Hematopoietic multipotent progenitor cell treated with erythropoietin and hydrocortisone succinate and interleukin-3 and kit ligand, for 4 days (in vitro differentiated cells): ENCODE data around the gene SPP1.
"Not testable (repeated sequence)": the region's sequence is repeated elsewhere in the genome, so short reads cannot be mapped to it uniquely, and the experiment has no call there.

ENCODE experiments used
- DNase-seq: peaks from one replicate; pipeline ENCODE4 v3.0.0-alpha.2; 2015

Gene SPP1

GRCh38 chr4:87975466-87975865 lies at the start of gene SPP1:
Gene SPP1 (plus strand): TSS chr4:87975714. CDS start chr4:87976896, 1,182 bp downstream.
- peak; percentile 89 for DNase-seq

DNA sequence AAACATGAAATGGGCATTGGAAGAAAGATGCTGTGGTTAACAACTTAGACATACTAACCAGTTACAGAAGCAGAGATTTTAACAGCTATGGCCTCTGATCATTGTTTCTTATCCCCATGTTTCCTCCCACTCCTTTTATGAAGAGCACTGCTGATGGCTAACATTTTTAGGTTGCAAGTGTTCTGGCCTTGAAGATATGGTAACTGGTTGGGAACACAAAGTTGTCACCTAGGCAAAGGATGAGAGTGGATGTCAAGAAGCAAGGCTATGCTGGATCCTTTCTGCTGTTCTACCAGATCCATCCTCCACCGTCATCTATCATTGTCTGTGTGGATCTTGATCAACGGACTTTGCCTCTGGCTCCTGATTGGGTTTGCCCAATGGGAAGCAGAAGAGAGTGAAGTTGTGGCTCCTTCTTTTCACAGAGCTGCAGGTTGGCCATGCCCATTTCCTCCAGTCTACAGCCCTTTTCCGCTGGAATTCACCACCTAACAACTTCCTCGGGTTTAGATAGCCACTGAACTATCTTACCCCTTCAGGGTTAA lies 48.9 kb upstream of the SPP1 start:
- DNase-seq = no peak

- no peak for DNase-seq
These were observed 44.9 kb upstream of the SPP1 start for GRCh38 chr4:87930629-87931028.

GRCh38 chr4:87931932-87932331 lies 43.6 kb upstream of the SPP1 start:
- DNase-seq = no peak

DNA sequence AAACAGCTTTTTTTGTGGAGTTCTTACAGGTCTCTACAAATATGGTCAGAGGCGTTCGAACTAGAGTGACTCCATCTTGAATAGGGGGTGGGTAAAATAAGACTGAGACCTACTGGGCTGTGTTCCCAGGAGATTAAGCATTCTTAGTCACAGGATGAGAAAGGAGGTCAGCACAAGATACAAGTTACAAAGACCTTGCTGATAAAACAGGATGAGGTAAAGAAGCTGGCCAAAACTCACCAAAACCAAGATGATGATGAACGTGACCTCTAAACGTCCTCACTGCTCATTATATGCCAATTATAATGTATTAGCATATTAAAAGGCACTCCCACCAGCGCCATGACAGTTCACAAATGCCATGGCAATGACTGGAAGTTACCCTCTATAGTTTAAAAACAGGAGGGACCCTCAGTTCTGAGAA lies 42.8 kb upstream of the SPP1 start:
- no peak for DNase-seq

GRCh38 chr4:87933337-87933736 lies 42.2 kb upstream of the SPP1 start:
- no peak for DNase-seq

- no peak for DNase-seq
These were observed 41.3 kb upstream of the SPP1 start for GRCh38 chr4:87934157-87934704.

- DNase-seq = no peak
These were observed 40.5 kb upstream of the SPP1 start for GRCh38 chr4:87934973-87935372.

- DNase-seq = not testable (repeated sequence)
These were observed 39.6 kb upstream of the SPP1 start for GRCh38 chr4:87935954-87936353.

DNA sequence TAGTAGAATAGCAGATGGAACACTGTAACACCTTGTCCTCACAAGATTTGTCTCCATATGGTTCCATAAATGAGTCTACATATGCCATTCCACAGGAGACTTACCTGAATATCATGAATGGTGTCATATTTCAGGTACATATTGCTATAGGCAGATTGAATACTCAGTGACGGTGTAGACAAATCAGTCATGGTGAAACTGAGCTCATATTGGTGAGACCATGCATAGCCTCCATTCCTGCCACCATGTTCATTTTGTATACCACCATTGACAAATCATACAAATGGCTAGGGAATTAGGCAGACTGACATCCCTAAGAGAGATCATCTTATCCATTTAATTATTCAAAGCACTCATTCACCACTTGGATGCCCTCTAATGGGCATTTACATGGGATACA lies 38.0 kb upstream of the SPP1 start:
- DNase-seq = no peak

DNA sequence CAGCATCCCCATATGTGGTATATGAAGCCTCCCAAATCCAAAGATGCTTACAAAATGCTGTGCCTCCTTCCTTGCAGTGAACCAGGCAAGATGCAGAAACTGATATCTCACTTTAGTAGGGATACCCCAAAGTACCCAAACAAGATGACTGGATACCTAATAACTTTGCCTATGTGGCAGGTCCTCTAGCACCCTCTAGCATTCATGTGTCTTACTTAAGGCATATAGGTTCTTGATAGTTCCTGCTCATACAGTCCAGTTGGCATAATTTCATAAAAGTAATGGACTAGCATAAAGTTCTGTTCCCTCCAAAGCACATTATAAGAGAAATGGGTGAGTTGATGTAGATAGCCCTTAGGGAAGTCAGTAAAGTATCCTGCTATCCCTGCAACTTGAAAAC lies 36.8 kb upstream of the SPP1 start:
- DNase-seq = peak; percentile 11

GRCh38 chr4:87939978-87940690 lies 35.4 kb upstream of the SPP1 start:
- no peak for DNase-seq

DNA sequence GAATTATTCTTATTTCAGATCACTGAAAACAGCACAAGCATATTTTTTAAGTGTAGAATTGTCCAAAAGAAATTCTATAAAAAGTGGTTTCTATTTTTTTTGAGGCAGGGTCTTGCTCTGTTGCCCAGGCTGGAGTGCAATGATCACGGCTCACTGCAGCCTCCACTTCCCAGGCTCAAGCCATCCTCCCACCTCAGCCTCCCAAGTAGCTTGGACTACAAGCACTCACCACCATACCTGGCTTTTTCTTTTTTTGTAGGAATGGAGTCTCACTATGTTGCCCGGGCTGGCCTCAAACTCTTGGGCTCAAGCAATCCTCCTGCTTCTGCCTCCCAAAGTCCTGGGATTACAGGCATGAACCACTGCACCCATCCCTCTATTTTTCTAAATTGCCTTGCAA lies 34.7 kb upstream of the SPP1 start:
- not testable (repeated sequence) for DNase-seq

- no peak for DNase-seq
These were observed 33.7 kb upstream of the SPP1 start for GRCh38 chr4:87941537-87942392.

DNA sequence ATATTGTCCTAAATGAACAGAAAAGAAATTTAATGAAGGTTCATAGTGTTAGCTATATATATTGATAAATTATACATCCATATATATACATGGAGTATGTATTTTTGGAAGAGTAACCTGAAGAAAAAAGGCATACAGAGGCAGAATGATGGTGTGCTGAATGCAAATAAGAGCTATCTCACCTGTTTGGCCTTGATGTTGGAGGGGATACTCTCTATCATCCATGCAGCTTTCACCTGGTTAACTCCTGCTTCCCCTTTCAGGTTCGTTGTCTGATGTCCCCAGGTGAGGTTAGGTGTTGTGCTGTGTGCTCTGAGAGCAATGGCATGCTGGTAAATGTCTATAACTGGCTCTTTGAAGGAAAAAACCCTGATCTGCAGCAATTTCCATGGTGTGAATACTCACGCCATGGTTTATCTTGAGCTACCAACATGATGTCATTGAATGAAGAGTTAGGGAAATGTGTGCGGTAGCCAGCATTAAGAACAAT lies 31.8 kb upstream of the SPP1 start:
- no peak for DNase-seq

DNA sequence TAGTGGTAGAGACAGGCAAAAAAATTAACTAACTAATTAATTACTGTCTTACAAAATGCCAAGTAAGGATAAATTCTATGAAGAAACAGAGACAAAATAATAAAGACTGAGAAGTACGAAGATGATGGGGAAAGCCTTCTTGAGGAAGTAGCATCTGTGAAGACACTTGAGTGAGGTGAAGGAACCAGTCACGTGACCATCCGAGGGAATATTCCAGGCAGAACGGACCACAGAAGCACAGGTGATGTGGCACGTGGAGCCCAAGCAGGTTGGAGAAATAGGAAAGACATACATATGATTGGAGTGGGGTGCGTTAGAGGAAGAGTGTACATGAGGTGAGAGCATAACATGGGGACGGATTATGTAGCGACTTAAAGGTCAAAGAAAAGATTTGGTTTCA lies 30.5 kb upstream of the SPP1 start:
- DNase-seq = no peak

GRCh38 chr4:87946766-87947165 lies 28.7 kb upstream of the SPP1 start:
- DNase-seq = no peak

DNA sequence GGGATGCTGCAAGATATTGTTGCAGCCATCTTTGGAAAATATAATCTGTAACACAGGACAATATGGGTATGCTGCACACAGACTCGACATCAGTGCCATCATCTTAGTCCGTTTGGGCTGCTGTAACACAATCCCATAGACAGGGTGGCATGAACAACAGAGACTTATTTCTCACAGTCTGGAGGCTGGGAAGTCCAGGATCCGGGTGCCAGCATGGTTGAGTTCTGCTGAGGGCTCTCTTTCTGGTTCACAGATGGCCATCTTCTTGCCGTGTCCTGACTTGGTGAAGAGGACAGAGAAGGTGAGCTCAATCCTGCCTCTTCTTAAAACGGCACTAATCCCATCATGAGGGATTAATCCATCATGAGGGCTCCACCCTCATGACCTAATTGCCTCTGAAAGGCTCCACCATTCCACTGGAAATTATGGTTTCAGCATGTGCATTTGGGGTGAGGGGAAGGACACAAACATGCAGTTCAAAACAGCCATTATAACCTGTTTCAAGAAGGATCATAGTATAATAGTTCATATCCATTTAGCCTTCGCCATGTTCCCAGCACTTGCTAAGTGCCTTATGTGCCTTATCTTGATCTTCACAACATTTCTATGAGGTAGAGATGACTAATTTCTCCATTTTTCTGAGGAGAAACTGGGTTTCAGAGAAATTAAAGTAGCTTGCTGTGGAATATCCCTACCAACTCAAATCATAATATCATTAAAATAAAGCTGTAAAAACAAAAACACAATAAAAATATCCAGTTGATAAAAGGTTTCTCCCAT lies 27.9 kb upstream of the SPP1 start:
- DNase-seq = no peak

DNA sequence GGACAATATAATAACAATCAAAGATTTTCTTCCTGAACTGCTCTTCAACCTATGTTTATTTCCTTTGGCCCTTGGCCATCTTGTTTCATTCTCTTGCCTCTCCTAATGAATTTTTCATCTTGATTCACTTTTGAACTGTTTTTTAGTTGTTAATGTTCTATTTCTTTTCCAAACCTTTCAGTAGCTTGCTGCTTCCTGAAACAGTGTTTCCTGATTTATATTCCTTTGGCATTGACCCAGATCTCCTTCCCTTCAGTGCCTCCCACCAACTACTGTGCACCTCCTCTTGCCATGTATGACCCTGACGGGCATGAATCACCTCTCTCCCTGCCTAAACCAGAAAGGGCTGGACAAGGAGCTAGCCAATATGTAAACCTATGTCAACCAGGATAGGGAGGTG lies 25.6 kb upstream of the SPP1 start:
- no peak for DNase-seq

DNA sequence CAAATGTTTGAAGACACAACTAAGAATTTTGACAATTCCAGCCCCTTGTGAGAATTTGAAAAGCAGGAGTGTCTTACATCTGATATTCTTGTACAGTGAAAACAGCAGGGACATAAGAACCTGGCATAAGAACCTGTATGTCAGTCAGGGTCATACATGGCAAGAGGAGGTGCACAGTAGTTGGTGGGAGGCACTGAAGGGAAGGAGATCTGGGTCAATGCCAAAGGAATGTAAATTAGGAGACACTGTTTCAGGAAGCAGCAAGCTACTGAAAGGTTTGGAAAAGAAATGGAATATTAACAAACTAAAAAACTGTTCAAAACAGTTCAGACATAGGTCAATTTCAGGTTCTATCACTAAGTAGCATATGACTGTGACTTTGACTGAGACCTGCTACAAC lies 25.0 kb upstream of the SPP1 start:
- DNase-seq = no peak

GRCh38 chr4:87950936-87951511 lies 24.5 kb upstream of the SPP1 start:
- no peak for DNase-seq

GRCh38 chr4:87953826-87954225 lies 21.7 kb upstream of the SPP1 start:
- peak; percentile 55 for DNase-seq
